ENCODE measurements around the gene STAC. TPM values are rescaled to one million over a fixed set of nuclear protein-coding genes. Genes with fewer than 3 reads are reported as not detected.

Gene STAC
- total RNA-seq, 1 experiment from 2014 or later, result 6.7 TPM

GRCh38 chr3:36365829-36366228 is 14.5 kb upstream of the STAC start:
- no TSS peak for BruUV-seq (replicated peaks)
- CTCF ChIA-PET, result no interaction called here
- no peaks in the 10 kb centered on the region for H4K20me1 ChIP-seq (ENCODE audit: low read length)
- H3K27me3 ChIP-seq (ENCODE audit: low read length), result no peaks in the 10 kb centered on the region
- H3K27ac ChIP-seq (ENCODE audit: low read length), result no peak overlapping the region
- H3K36me3 ChIP-seq (ENCODE audit: low read depth, low read length), result no peaks in the 10 kb centered on the region
- intact Hi-C loops (cut with micrococcal nuclease), result no loop called here
- ATAC-seq (no peak), DNase-seq (no peak)
- TF ChIP-seq, protein P1, sequence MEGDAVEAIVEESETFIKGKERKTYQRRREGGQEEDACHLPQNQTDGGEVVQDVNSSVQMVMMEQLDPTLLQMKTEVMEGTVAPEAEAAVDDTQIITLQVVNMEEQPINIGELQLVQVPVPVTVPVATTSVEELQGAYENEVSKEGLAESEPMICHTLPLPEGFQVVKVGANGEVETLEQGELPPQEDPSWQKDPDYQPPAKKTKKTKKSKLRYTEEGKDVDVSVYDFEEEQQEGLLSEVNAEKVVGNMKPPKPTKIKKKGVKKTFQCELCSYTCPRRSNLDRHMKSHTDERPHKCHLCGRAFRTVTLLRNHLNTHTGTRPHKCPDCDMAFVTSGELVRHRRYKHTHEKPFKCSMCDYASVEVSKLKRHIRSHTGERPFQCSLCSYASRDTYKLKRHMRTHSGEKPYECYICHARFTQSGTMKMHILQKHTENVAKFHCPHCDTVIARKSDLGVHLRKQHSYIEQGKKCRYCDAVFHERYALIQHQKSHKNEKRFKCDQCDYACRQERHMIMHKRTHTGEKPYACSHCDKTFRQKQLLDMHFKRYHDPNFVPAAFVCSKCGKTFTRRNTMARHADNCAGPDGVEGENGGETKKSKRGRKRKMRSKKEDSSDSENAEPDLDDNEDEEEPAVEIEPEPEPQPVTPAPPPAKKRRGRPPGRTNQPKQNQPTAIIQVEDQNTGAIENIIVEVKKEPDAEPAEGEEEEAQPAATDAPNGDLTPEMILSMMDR (conservative IDR thresholded peaks at IDR 0.05; ENCODE audit: low read depth, low read length), result no peak
- TF ChIP-seq EZH2 (IDR thresholded peaks at IDR 0.05; ENCODE audit: low read length, unreplicated experiment) (no peak), EZH2phosphoT487 (IDR thresholded peaks at IDR 0.05; ENCODE audit: borderline replicate concordance, low read length) (no peak)
- H3F3A ChIP-seq (ENCODE audit: low read length, unreplicated experiment), result no peaks in the 10 kb centered on the region
- POLR2A ChIA-PET (ENCODE audit: unreplicated experiment), result no interaction called here
- peaks cover 17% of the 10 kb centered on the region for H3K4me1 ChIP-seq (ENCODE audit: insufficient read depth, low read length)
- H3K79me2 ChIP-seq (ENCODE audit: low read length), result no peaks in the 10 kb centered on the region
- H3K9me3 ChIP-seq (ENCODE audit: low read length), result no peaks in the 10 kb centered on the region
- H3K4me3 ChIP-seq (ENCODE audit: low read length), result no peak overlapping the region
- H3K9ac ChIP-seq (ENCODE audit: low read length), result no peak overlapping the region
- no peak overlapping the region for H2AFZ ChIP-seq (ENCODE audit: low read length)
- no peak overlapping the region for H3K4me2 ChIP-seq (ENCODE audit: low read length)
- H3K9me2 ChIP-seq (replicated peaks; ENCODE audit: low read length), result no peaks in the 10 kb centered on the region

DNA sequence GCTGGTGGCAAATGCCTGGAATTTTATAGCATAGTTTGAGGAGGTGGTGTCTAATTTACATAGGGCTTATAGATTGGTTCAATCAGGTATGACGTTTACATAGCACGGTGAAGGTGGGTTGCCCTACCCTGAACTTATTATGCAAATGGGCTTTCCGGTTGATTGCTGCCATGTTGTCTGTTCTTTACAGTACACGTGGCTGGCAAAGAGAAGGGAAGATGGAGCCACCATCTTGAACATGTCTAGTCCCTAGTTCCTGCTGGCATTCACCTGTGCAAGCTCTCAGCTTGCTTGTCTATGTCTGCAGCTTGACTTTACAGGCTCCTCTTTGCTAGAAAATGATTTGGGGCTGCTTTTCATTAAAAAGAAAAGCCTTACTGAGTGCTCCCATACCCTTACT is 14.0 kb upstream of the STAC start:
- H3K4me3 ChIP-seq (ENCODE audit: low read length), result no peak overlapping the region
- ATAC-seq (no peak), DNase-seq (no peak)
- POLR2A ChIA-PET (ENCODE audit: unreplicated experiment), result no interaction called here
- H3K9me3 ChIP-seq (ENCODE audit: low read length), result no peaks in the 10 kb centered on the region
- no peak overlapping the region for H3K9ac ChIP-seq (ENCODE audit: low read length)
- H3K4me2 ChIP-seq (ENCODE audit: low read length), result no peak overlapping the region
- no peaks in the 10 kb centered on the region for H3F3A ChIP-seq (ENCODE audit: low read length, unreplicated experiment)
- CTCF ChIA-PET, result no interaction called here
- BruUV-seq (replicated peaks), result no TSS peak
- TF ChIP-seq, protein P1 (conservative IDR thresholded peaks at IDR 0.05; ENCODE audit: low read depth, low read length), result no peak
- TF ChIP-seq EZH2phosphoT487 (IDR thresholded peaks at IDR 0.05; ENCODE audit: borderline replicate concordance, low read length) (no peak), EZH2 (IDR thresholded peaks at IDR 0.05; ENCODE audit: low read length, unreplicated experiment) (no peak)
- H3K79me2 ChIP-seq (ENCODE audit: low read length), result no peaks in the 10 kb centered on the region
- no peaks in the 10 kb centered on the region for H4K20me1 ChIP-seq (ENCODE audit: low read length)
- no peak overlapping the region for H2AFZ ChIP-seq (ENCODE audit: low read length)
- no peaks in the 10 kb centered on the region for H3K27me3 ChIP-seq (ENCODE audit: low read length)
- intact Hi-C loops (cut with micrococcal nuclease), result no loop called here
- no peaks in the 10 kb centered on the region for H3K36me3 ChIP-seq (ENCODE audit: low read depth, low read length)
- H3K9me2 ChIP-seq (replicated peaks; ENCODE audit: low read length), result no peaks in the 10 kb centered on the region
- H3K4me1 ChIP-seq (ENCODE audit: insufficient read depth, low read length), result peaks cover 17% of the 10 kb centered on the region
- no peak overlapping the region for H3K27ac ChIP-seq (ENCODE audit: low read length)

DNA sequence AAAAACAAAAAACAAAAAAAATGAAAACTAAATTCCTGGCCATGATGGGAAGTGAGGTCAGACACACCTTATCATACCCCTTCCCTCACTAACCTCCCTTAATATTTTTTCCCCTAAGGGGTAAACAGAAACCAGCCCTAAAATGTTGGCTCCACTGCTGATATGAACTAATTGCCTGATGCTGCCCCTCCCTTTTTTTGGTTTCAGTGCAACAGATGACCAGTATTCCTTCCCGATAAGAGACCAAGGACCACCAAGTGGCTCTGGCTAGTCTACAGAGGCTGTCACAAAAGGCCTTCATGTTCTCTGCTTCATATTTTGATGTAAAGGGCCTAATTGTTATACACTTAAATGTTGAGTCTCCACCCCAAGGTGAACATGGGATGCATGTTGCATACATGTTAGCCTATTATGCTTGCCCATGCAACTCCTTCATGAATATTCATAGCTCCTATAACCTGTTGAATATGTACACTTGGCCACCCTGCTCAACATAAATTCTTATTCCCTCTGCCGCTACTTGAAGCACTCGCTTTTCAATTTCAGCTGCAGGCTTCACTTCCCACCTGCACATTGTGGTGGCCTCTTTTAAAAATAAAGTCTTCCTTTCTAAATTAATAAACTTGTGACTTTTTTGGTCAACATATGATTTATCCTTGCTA is 12.3 kb upstream of the STAC start:
- Histone ChIP-seq H3K9ac (ENCODE audit: low read length) (no peak overlapping the region), H3K27me3 (ENCODE audit: low read length) (no peaks in the 10 kb centered on the region), H3K4me2 (ENCODE audit: low read length) (no peak overlapping the region), H4K20me1 (ENCODE audit: low read length) (no peaks in the 10 kb centered on the region), H3K9me2 (replicated peaks; ENCODE audit: low read length) (no peaks in the 10 kb centered on the region), H3K36me3 (ENCODE audit: low read depth, low read length) (no peaks in the 10 kb centered on the region), H3F3A (ENCODE audit: low read length, unreplicated experiment) (no peaks in the 10 kb centered on the region), H3K4me3 (ENCODE audit: low read length) (no peak overlapping the region), H3K79me2 (ENCODE audit: low read length) (no peaks in the 10 kb centered on the region), H3K27ac (ENCODE audit: low read length) (no peak overlapping the region), H2AFZ (ENCODE audit: low read length) (no peak overlapping the region), H3K4me1 (ENCODE audit: insufficient read depth, low read length) (peaks cover 19% of the 10 kb centered on the region), H3K9me3 (ENCODE audit: low read length) (no peaks in the 10 kb centered on the region)
- TF ChIP-seq EZH2phosphoT487 (IDR thresholded peaks at IDR 0.05; ENCODE audit: borderline replicate concordance, low read length) (no peak), EZH2 (IDR thresholded peaks at IDR 0.05; ENCODE audit: low read length, unreplicated experiment) (no peak)
- TF ChIP-seq, protein P1 (conservative IDR thresholded peaks at IDR 0.05; ENCODE audit: low read depth, low read length), result no peak
- DNase-seq (no peak), ATAC-seq (no peak)
- no TSS peak for BruUV-seq (replicated peaks)
- ChIA-PET POLR2A (ENCODE audit: unreplicated experiment) (no interaction called here), CTCF (no interaction called here)
- intact Hi-C loops (cut with micrococcal nuclease), result no loop called here
